ENCODE measurements around the gene ZNF169.

ZNF169 gene

GRCh38 chr9:94286116-94286515 lies 27.0 kb downstream of the ZNF169 start:
- no peak for TF ChIP-seq ZFP3 (CRISPR knock-in tag; IDR thresholded peaks at IDR 0.05)
- no peak for TF ChIP-seq CREB5 (CRISPR knock-in tag; IDR thresholded peaks at IDR 0.05; ENCODE audit: low read depth)
- ATAC-seq: no peak

DNA sequence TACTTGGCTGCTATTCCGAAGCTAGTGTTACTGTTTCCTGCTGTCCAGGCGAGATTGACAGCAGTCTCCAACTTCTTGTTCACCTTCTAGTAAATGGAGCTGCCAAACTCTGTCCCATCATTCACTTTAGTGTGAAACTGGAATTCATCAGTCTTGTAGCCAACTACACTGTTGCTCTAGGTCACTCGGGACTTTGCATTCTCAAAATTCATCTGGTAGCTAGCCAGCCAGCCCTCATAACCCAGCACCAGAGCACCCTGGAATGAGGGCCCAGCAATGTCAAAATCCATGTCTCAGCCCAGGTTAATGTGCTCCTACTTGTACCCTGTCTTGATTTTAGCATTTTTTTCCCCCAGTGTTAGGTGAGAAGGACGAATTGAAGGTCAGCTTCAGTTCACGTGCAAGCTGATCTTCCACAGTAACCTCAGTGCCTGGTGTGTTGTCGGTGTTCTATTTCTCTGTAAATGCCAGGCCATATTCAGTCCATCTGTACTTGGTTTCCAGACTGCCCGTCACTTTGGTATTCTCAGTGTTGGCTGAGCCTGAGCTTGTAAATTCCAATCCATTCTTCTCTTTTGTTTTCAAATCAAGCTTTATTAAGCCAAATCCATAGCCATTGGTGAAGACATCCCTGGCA lies 28.9 kb downstream of the ZNF169 start:
- TF ChIP-seq OSR1 (CRISPR knock-in tag; IDR thresholded peaks at IDR 0.05): no peak
- TF ChIP-seq CREB5 (CRISPR knock-in tag; IDR thresholded peaks at IDR 0.05; ENCODE audit: low read depth): no peak
- no peak for TF ChIP-seq ZNF8 (CRISPR knock-in tag; IDR thresholded peaks at IDR 0.05)
- no peak for TF ChIP-seq ZNF565 (CRISPR knock-in tag; conservative IDR thresholded peaks at IDR 0.05; ENCODE audit: low read depth)
- TF ChIP-seq TOX (CRISPR knock-in tag; IDR thresholded peaks at IDR 0.05; ENCODE audit: borderline replicate concordance): no peak
- TF ChIP-seq POU6F1 (CRISPR knock-in tag; IDR thresholded peaks at IDR 0.05; ENCODE audit: borderline replicate concordance, low read depth): no peak
- TF ChIP-seq CSRNP3 (CRISPR knock-in tag; IDR thresholded peaks at IDR 0.05): no peak
- no peak for TF ChIP-seq ZFP3 (CRISPR knock-in tag; IDR thresholded peaks at IDR 0.05)
- TF ChIP-seq, protein P1, sequence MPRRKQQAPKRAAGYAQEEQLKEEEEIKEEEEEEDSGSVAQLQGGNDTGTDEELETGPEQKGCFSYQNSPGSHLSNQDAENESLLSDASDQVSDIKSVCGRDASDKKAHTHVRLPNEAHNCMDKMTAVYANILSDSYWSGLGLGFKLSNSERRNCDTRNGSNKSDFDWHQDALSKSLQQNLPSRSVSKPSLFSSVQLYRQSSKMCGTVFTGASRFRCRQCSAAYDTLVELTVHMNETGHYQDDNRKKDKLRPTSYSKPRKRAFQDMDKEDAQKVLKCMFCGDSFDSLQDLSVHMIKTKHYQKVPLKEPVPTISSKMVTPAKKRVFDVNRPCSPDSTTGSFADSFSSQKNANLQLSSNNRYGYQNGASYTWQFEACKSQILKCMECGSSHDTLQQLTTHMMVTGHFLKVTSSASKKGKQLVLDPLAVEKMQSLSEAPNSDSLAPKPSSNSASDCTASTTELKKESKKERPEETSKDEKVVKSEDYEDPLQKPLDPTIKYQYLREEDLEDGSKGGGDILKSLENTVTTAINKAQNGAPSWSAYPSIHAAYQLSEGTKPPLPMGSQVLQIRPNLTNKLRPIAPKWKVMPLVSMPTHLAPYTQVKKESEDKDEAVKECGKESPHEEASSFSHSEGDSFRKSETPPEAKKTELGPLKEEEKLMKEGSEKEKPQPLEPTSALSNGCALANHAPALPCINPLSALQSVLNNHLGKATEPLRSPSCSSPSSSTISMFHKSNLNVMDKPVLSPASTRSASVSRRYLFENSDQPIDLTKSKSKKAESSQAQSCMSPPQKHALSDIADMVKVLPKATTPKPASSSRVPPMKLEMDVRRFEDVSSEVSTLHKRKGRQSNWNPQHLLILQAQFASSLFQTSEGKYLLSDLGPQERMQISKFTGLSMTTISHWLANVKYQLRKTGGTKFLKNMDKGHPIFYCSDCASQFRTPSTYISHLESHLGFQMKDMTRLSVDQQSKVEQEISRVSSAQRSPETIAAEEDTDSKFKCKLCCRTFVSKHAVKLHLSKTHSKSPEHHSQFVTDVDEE (CRISPR knock-in tag; IDR thresholded peaks at IDR 0.05): no peak
- TF ChIP-seq ARNTL (CRISPR knock-in tag; IDR thresholded peaks at IDR 0.05; ENCODE audit: borderline replicate concordance, low read depth): no peak
- no peak for TF ChIP-seq ESRRG (CRISPR knock-in tag; IDR thresholded peaks at IDR 0.05)
- ATAC-seq: no peak

- ATAC-seq: no peak
- no peak for TF ChIP-seq CSDC2 (CRISPR knock-in tag; IDR thresholded peaks at IDR 0.05)
- TF ChIP-seq POU6F1 (CRISPR knock-in tag; IDR thresholded peaks at IDR 0.05; ENCODE audit: borderline replicate concordance, low read depth): no peak
- TF ChIP-seq GLIS3 (CRISPR knock-in tag; IDR thresholded peaks at IDR 0.05): no peak
- TF ChIP-seq SNAI2 (CRISPR knock-in tag; IDR thresholded peaks at IDR 0.05): no peak
- no peak for TF ChIP-seq PPARA (CRISPR knock-in tag; IDR thresholded peaks at IDR 0.05; ENCODE audit: borderline replicate concordance)
- no peak for TF ChIP-seq ZNF565 (CRISPR knock-in tag; conservative IDR thresholded peaks at IDR 0.05; ENCODE audit: low read depth)
- TF ChIP-seq ZNF70 (CRISPR knock-in tag; IDR thresholded peaks at IDR 0.05): no peak
- no peak for TF ChIP-seq TCF4 (CRISPR knock-in tag; IDR thresholded peaks at IDR 0.05; ENCODE audit: borderline replicate concordance)
- TF ChIP-seq, protein P1 (CRISPR knock-in tag; IDR thresholded peaks at IDR 0.05): no peak
- TF ChIP-seq CREB5 (CRISPR knock-in tag; IDR thresholded peaks at IDR 0.05; ENCODE audit: low read depth): no peak
- no peak for TF ChIP-seq PATZ1 (CRISPR knock-in tag; IDR thresholded peaks at IDR 0.05; ENCODE audit: borderline replicate concordance)
Observed at GRCh38 chr9:94289691-94290090, 30.6 kb downstream of the ZNF169 start.
